Testis (tissue), 2 donors: ENCODE results near the gene WNT3.

Source experiments
- POLR2A ChIP-seq: fragments of 450-650 bp; IDR thresholded peaks from one replicate; pipeline ENCODE4 v1.6.1; 2017; ENCODE audit warnings: antibody characterized with exemption, mild to moderate bottlenecking, moderate library complexity
- TF ChIP-seq, protein P1 (sequence below), 3 experiments: fragments of 450-650 bp in 2 of 3; fragments of 200-600 bp in 1 of 3; sonication (generic) in 1 of 3; IDR thresholded peaks; one replicate each; pipeline ENCODE4 v1.5.1; 2016 to 2019; ENCODE audit warnings: antibody characterized with exemption in 3 of 3, mild to moderate bottlenecking in 2 of 3, moderate library complexity in 1 of 3

DNA sequence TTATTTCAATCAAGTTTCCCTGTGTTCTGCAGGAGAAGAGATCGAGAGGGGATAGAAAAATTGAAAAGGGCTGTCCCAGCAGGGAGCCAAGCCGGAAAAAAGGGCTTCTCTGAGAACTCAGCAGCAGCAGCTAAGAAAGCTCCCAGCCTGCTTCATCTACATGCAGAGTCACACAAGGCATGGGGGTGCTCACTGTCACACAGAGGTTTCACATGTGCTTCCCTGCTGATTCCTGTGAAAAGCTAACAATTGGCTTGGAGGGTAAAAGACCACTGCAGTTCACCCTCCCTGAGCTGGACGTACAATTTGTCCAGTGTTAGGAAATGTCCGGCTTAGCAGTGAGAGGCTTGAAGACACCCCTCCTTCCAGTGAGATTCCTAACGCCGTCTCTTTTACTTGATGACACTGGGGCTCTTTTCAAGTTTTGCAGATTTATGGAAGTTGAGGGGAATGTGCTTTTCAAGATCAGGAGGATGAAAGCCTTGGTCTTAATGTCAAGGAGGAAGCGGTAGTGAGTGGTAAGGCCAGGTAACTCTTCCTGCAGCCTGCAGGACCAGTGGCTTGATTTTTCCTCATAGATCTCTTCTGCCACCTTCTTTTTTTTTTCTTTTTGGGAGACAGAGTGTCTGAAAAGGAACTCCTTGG lies 85.6 kb downstream of the WNT3 start:
- TF ChIP-seq POLR2A, result no peak
- TF ChIP-seq, protein P1, sequence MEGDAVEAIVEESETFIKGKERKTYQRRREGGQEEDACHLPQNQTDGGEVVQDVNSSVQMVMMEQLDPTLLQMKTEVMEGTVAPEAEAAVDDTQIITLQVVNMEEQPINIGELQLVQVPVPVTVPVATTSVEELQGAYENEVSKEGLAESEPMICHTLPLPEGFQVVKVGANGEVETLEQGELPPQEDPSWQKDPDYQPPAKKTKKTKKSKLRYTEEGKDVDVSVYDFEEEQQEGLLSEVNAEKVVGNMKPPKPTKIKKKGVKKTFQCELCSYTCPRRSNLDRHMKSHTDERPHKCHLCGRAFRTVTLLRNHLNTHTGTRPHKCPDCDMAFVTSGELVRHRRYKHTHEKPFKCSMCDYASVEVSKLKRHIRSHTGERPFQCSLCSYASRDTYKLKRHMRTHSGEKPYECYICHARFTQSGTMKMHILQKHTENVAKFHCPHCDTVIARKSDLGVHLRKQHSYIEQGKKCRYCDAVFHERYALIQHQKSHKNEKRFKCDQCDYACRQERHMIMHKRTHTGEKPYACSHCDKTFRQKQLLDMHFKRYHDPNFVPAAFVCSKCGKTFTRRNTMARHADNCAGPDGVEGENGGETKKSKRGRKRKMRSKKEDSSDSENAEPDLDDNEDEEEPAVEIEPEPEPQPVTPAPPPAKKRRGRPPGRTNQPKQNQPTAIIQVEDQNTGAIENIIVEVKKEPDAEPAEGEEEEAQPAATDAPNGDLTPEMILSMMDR (IDR thresholded peaks at IDR 0.05), result no peak
